ENCODE measurements around the gene GALNT9.
"Not testable (repeated sequence)": the region's sequence is repeated elsewhere in the genome, so short reads cannot be mapped to it uniquely, and the experiment has no call there.

Gene GALNT9

DNA sequence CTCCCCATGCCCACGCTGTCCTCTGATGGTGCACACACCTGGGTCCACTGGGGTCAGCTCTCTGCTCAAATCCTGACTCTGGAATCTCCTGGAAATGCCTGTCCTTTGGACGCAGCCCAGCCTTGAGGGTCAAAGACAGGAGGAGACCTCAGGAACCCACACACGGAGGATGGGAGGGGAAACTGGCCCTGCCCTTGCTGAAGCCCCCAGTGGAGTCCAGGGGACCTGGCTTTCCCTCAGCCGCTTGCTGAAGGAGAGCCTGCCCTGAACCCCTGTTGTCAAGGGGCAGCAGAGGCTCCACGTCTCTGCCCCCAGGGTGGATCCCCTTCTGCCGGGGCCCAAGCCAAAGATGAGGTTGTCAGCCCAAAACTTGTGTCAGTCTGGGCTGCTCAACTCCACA is 16.9 kb downstream of the GALNT9 start:
- no peak for DNase-seq (ENCODE audit: low read depth)

DNA sequence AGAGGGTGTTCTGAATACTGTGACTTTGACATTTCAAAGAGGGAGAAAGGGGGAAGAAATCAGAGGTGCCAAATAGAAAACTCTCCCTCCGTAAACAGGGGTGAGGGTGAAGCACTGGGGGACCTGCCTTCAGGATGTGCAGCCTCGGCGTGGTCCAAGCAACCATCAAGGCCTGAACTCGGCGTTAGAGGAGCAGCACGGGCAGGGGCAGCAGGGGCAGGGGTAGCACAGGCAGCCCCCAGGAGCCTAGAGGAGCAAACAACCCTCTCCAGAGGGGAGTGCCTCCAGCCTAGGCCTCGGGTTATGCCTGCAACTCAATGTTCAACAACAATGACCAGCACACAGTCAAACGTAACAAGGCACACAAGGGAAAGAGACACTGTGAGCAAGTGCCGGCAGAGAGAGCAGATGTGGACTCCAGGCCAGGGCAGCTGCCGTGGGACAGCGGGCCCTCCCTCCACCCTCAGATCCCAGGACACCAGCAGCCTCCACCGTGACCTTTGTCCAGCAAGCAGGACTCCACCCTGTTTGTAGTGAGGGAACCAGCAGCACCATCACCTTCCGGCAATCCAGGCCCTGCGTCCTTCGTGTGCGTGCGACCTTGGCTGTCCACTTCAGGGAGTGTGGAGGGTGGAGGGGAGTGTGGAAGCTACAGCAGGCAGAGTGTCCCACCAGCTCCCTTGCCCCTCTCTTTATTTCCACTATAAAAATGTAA is 18.0 kb downstream of the GALNT9 start:
- DNase-seq (ENCODE audit: low read depth), result no peak

DNA sequence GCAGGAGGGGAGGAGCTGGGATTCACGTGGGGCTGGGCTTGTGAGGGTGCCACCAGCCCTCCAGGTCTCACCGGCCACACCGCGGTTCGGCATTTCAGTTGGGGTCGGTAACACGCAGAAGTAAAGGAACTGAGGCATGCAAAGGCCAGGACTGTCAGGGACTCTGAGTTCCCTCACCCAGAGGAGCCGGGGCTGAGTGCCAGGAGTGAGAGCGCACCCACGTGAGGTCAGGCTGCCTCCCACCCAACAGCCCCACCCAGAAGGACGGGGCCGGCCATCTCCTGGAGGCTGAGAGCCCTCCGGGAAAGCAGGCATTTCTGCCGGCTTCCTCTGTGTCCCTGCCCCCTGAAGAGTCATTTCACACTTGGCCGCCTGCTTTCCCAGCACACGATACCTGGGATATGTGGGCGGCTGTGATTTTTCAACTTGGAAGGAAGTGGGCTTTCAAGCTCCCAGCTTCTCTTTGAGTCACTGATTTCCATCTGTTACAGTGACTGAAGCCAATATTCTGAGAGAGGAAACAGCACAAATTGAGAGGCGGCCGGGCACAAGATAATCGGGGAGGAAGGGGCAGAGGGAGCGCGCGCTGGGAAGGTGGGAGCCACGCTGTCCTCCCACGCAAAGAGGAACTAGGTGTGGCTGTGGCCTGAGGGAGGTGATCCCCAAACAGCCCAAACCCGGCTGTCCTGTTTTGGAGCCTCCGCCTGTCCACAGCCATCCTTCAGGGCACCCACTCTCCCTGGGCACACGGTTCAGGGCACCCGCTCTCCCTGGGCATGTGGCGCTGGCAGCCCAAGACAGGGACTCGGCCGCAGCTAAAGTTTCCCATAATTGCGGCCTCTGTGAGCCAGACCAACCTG is 19.0 kb downstream of the GALNT9 start:
- DNase-seq (ENCODE audit: low read depth), result no peak

DNA sequence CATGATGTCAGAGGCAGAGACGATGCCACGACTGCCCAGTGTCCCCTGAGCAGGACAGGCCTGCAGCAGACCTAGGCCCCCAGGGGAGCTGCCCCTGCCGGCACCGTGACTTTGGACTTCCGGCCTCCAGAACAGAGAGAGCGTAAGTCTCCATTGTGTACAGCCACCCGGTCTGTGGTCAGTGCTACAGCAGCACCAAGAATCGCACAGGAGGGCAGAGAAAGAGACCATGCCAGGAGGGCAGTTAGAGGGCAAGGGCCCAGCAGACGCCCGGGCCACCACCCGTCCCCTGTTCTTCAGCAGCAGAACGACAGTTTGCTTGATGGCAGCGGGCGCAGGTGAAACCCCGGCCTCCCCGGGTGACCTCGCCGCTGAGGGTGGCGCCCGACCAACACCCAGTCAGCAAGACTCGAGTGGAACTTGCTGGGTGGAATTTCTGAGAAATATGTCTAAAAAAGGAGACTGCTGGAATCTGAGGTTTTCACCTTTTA is 19.7 kb downstream of the GALNT9 start:
- no peak for DNase-seq (ENCODE audit: low read depth)

DNA sequence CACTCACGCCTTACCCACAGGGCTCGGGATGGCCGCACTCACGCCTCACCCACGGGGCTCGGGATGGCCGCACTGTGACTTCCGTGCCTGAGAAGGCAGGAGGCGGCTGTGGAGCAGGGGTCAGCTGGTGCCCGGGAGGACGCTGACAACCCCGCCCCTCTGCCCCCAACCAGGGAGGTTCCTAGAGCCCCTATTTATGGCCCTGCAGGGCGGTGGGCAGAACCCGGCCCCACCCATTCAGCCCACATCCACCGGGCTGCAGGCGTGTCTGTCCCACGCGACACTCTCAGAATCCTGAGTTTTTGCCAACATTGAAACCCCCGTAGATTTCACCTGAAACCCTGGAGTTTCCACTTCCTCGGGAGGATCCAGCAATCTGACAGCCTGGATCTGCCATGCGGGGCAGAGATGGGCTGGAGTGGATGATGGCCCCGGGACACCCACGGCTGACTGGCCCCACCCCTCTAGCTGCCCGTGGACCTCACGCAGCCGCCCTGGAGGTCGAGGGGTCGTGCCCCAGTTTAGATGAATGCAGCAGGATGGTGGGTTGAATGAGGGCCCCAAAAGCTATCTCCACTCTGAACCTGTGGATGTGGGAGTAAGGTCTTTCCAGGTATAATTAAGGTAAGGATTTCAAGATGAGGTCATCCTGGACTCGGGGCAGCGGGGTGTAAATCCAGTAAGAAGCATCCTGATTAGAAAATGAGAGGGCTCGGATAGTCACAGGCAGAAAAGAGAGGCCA is 20.4 kb downstream of the GALNT9 start:
- DNase-seq (ENCODE audit: low read depth), result no peak

DNA sequence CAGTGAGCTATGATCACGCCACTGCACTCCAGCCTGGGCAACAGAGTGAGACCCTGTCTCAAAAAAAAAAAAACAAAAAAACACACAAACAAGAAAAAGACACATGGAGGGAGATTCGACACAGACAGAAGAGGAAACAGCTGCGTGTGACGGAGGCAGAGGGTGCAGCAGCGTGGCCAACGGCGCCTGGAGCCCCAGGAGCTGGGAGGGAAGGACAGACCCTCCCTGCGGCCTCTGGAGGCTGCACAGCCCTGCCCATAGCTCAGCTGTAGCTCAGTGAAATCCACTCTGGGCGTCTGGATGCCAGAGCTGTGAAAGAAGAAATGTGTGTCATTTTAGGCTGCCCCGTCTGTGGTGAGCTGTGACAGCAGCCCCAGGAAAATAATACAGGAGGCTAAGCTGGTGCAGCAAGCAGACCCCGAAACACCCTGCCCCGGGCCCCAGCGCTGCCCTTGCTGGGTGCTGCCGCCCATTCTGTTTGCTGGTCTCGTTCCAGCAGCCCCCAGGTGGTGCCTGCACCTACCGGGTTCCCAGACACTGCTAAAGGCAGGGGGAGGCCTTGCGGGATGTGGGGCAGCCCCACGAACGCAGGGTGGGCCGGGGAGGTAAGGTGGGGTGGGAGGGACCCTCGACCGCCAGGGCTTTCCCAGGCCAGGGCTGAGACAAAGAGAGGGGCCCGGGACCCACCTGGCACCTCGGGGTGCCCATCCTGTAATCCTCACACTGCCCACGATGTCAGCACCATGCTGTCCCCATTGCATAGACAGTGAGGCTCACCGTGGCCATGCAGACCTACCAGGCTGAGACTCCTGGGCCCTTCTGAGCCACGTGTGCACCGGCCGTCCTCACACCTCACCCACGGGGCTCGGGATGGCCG is 21.2 kb downstream of the GALNT9 start:
- no peak for DNase-seq (ENCODE audit: low read depth)

DNA sequence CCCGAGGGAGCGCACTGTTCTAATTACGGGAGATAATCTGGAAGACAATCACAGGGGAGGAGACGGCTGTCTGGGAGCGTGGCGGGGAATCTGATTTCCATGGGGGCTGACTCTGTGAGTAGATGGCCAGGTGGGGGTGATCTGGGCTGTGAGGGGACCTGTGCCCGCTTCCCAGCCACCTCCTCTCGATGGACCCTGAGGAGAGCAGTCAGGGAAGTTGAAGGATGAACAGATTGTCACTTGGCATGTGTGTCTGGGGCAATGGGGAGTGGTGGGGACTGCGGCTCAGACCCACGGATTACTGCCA is 22.6 kb downstream of the GALNT9 start:
- no peak for DNase-seq (ENCODE audit: low read depth)

DNA sequence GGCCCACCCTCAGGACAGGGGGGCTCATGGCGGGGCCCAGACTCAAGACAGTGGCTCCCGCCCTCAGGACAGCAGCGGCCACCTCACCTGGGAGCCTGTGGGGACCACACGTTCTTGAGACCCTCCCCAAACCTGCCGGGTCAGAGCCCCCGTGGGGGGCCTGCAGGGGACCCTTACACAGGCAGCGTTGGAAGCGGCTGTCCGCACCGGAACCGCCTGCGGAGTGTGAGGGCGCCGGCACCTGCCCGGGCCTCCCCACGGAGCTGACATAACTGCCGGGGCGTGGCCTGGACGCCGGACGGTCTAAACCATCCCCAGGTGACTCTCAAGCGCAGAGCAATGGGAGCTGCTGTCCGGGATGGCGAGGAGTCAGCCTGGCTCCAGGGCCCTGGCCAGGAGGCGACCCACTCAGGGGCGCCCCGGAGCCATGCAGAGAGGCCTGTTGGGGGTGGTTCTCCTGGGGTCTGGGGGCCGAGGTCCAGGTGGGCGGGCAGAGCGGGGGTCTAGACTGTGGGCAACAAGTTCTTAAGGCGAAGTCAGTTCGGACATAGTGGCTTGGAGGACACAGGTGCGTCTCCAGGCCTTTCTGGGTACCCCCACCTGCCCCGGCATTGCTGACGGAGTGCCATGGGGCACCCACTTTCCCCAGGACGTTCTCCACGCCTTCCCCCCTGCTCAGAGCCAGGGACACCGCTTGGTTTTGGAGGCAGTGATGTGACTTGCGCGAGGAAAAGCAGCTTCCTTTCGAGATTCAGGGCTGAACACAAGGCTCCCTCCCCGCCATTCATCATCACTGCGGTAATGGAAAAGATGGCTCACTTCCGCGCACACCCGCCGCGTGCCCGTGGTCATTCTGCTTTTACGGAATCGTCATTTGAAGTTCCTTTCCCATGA is 23.2 kb downstream of the GALNT9 start:
- no peak for DNase-seq (ENCODE audit: low read depth)

DNA sequence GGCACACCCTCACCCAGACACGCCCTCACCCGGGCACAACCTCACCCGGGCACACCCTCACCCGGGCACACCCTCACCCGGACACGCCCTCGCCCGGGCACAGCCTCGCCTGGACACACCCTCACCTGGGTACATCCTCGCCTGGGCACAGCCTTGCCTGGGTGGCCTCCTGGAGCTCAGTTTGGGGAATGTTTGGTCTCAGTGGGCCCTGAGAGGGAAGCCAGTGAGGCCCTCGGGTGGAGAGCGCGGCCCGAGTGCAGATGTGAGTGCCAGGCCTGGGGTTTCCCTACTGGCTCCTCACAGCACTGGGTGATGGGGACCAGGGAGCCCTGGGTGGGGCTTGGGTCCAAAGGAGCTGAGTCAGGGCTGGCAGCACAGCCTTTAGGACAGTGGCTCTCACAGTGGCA is 23.8 kb downstream of the GALNT9 start:
- no peak for DNase-seq (ENCODE audit: low read depth)

DNA sequence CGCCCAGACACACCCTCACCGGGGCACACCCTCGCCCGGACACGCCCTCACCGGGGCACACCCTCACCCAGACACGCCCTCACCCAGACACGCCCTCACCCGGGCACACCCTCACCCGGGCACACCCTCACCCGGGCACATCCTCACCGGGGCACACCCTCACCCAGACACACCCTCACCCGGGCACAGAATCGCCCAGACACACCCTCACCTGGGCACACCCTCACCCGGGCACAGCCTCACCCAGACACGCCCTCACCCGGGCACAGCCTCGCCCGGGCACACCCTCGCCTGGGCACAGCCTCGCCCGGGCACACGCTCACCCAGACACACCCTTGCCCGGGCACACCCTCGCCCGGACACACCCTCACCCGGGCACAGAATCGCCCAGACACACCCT is 24.5 kb downstream of the GALNT9 start:
- not testable (repeated sequence) for DNase-seq (ENCODE audit: low read depth)

DNA sequence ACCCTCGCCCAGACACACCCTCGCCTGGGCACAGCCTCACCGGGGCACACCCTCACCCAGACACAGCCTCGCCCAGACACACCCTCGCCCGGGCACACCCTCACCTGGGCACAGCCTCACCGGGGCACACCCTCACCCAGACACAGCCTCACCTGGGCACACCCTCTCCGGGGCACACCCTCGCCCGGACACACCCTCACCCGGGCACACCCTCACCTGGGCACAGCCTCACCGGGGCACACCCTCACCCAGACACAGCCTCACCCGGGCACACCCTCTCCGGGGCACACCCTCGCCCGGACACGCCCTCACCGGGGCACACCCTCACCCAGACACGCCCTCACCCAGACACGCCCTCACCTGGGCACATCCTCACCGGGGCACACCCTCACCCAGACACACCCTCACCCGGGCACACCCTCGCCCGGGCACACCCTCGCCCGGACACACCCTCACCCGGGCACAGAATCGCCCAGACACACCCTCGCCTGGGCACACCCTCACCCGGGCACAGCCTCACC is 25.5 kb downstream of the GALNT9 start:
- not testable (repeated sequence) for DNase-seq (ENCODE audit: low read depth)

DNA sequence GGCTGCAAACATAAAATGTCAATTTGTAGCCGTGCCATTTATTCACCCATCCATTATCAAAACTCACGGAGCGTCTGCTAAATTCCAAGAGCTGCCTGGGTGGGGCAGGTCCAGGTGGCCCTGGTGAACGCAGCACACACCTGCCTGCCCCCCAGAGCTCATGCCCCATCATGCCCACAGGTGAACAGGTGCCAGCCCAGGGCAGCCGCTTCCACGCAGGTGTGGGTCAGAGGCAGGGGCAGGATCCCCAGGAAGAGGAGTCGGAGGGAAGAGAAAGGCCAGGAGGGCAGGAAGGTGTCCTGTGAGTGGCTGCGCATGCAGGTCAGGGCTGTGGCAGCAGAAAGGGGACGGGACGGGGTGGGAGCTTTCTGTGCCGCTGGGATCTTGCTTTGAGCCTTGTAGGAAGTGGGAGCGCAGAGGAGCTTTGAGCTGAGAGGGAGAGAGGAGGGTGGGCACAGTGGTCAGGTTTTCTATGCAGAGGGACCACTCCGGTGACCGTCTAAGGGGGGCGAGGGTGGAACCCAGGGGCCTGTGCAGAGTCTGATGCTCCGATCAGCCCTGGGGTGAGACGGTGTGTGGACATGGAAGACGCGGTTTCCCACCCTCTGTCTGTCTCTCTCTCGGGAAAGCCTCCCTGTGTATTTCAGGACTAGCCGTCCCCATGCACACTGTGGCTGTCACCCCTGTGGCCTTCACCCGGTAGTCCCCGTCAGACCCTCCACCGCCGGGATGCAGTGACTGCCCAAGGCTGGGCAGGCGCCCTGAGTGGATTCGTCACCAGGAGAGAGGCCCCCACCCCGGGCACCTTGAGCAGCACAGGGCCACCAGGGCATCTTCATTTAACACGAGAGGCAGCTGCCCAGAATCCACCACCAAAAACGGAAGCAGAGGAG is 26.7 kb downstream of the GALNT9 start:
- DNase-seq (ENCODE audit: low read depth), result no peak

DNA sequence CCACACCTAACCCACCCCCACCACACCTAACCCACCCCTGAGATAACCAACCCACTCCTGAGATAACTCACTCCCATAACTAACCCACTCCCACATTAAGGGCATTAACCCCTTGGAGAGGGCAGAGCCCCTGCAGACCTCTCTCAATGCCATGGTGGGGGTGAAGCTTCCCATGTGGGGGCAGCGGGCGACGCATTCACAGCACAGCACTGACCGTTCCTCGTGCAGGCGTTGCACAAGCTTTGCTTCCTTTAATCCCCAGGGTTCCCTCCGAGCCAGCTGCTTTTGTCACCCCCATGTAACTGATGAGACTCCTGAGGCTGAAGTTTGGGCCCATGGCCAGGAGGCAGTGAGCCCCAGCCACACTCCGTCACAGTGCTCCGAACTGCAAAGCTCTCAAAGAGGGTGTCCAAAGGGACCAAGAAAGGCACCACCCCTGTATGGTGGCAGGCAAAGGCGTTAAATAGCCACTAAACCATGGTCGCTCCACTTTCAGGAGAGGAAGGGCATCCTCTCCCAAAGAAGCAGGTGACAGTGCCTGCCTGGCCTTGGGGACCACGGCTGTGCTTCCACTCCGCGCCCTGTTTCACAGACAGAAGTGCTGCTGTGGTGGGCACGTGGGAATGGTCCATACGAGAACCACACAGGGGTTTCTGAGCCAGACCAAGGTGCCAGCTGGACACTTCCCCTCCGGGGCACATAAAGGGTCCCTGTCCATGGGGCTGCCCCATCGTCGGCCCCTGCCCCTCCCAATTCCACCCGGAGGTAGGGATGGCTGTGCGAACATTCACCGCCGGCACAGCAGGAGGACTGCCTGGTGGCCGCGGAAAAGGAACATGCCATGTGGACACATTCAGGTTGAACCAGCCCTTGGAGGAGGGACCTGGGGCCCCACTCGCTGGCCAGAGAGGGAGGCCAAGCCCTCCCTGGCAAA is 28.3 kb downstream of the GALNT9 start:
- no peak for DNase-seq (ENCODE audit: low read depth)

DNA sequence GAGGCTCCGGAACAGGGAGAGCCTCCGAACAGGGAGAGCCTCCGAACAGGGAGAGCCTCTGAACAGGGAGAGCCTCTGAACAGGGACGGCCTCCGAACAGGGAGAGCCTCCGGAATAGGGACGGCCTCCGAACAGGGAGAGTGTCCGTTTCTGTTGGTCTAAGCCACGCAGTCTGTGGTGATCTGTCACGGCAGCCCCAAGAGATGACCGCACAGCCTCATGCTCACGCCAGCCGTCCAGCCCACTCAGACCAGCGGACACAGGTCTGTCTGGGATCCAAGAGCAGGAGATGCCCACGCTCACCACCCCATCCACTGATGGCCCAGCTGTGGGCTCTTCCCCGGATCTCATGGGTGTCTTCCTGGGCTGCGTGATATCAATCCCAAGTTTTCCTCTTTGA is 33.3 kb downstream of the GALNT9 start:
- DNase-seq (ENCODE audit: low read depth), result no peak

DNA sequence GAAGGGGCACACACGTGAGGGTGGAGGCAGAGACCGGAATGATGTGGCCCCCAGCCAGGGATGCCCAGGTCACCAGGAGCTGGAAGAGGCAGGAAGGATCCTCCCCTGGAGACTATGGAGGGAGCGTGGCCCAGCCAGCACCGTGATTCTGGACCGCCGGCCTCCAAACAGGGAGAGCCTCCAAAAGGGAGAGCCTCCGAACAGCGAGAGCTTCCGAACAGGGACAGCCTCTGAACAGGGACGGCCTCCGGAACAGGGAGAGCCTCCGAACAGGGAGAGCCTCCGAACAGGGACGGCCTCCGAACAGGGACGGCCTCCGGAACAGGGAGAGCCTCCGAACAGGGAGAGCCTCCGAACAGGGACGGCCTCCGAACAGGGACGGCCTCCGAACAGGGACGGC is 33.8 kb downstream of the GALNT9 start:
- not testable (repeated sequence) for DNase-seq (ENCODE audit: low read depth)

DNA sequence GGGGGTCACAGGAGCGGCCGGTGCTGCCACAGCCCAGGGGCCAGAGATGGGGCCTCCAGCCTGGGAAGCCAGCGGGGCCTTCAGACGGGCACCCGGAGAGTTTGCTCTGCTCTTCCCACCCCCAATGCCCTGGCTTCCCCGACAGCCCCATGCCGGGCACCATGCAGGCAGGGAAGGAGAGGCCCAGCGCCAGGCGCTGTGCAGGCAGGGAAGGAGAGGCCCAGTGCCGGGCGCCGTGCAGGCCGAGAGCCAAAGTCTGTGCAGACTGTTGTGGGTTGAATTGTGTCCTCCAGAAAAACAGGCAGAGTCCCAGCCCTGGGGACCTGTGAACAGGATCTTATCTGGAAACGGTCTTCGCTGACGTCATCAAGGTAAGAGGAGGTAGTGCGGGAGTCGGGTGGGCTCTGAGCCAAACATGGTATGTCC is 34.3 kb downstream of the GALNT9 start:
- DNase-seq (ENCODE audit: low read depth), result no peak

DNA sequence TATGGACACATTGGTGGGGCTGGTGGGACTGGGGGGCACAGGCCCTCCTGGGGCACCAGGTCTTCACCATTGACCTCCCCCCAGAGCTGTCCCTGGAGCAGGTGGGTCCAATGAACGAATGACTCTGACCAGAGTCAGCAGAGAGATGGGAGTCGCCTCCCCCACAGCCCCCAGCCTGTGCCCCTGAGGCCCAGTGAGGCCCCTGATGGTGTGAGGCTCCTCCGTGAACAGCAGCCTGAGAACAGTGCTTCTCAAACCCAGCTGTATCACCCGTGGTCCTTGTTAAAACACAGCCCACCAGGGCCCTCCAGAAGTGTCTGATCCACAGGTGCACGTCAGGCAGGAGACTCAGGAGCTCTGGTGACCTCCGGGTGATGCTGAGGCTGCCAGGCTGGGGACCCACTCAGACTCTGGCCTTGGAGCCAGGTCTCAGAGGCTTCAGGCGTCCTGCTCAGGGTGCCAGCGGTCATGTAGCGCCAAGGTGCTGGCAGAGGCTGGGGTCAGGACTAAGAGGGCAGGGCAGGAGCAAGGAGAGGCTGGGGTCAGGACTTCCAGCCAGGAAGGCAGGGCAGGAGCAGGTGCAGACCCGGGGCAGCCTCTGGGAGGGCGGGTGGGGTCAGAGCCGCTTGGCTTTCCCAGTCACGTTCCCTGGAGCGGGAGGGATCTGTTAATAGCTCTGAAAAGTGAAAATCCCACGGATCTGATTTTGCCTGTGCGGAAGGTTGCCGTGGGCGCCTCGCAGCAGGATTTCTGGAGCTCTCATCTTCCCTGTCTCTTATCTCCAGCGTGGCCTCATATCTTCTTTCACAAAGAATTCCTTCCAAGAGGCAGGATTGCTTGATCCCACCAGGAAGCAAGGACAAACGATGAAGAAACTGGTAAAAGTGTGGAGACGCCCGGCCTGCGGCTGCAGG is 35.0 kb downstream of the GALNT9 start:
- DNase-seq (ENCODE audit: low read depth), result no peak

Measured in T-helper 22 cell (primary cell).